HepG2 (cell line): Measurements from ENCODE around the gene CDKN1C. TPM values are rescaled to one million over a fixed set of nuclear protein-coding genes. Genes with fewer than 3 reads are reported as not detected.
A peak's percentile ranks its signal among the peaks of the same experiment; 100 is the strongest.

Source experiments
- DR1 ChIP-seq: sonication (generic); formaldehyde crosslinking; IDR thresholded peaks from 2 replicates; pipeline ENCODE4 v1.8.0; 2021; ENCODE audit warnings: mild to moderate bottlenecking, missing genetic modification reagents, inconsistent platforms
- EHMT2 ChIP-seq: fragments of 200-600 bp; sonication (generic); IDR thresholded peaks from 2 replicates; pipeline ENCODE4 v1.7.0; 2017; ENCODE audit warnings: antibody characterized with exemption, low read depth, low read length, borderline replicate concordance
- FOXJ3 ChIP-seq: sonication (generic); formaldehyde crosslinking; IDR thresholded peaks from 2 replicates; pipeline ENCODE4 v1.4.0; 2020; ENCODE audit warnings: missing genetic modification reagents, mild to moderate bottlenecking, borderline replicate concordance
- FOXK2 ChIP-seq: fragments of 450-650 bp; IDR thresholded peaks from 2 replicates; pipeline ENCODE4 v1.6.1; 2016
- KDM5B ChIP-seq: sonication (generic); formaldehyde crosslinking; IDR thresholded peaks from 2 replicates; pipeline ENCODE4 v1.4.0; 2020; ENCODE audit warnings: missing genetic modification reagents, mild to moderate bottlenecking, borderline replicate concordance
- MEIS2 ChIP-seq: sonication (generic); formaldehyde crosslinking; IDR thresholded peaks from 2 replicates; pipeline ENCODE4 v1.9.0; 2021; ENCODE audit warnings: mild to moderate bottlenecking, missing genetic modification reagents
- NFE2 ChIP-seq: sonication (generic); formaldehyde crosslinking; IDR thresholded peaks from 2 replicates; pipeline ENCODE4 v1.4.0; 2020; ENCODE audit warnings: missing genetic modification reagents
- PAWR ChIP-seq: sonication (generic); formaldehyde crosslinking; IDR thresholded peaks from 2 replicates; pipeline ENCODE4 v1.4.0; 2020; ENCODE audit warnings: missing genetic modification reagents, mild to moderate bottlenecking, borderline replicate concordance
- SIX1 ChIP-seq: sonication (generic); formaldehyde crosslinking; IDR thresholded peaks from 2 replicates; pipeline ENCODE4 v1.4.0; 2020; ENCODE audit warnings: missing genetic modification reagents, borderline replicate concordance
- ZFP36L2 ChIP-seq: sonication (generic); formaldehyde crosslinking; IDR thresholded peaks from 2 replicates; pipeline ENCODE4 v1.4.0; 2020; ENCODE audit warnings: missing genetic modification reagents
- ZNF121 ChIP-seq: sonication (generic); formaldehyde crosslinking; IDR thresholded peaks from 2 replicates; pipeline ENCODE4 v1.5.0; 2020; ENCODE audit warnings: mild to moderate bottlenecking, missing genetic modification reagents
- ZNF143 ChIP-seq: sonication (generic); formaldehyde crosslinking; IDR thresholded peaks from 2 replicates; pipeline ENCODE4 v1.4.0; 2020; ENCODE audit warnings: missing genetic modification reagents
- ZNF205 ChIP-seq: IDR thresholded peaks from 2 replicates; pipeline ENCODE4 v1.6.1; 2018; ENCODE audit warnings: missing biosample characterization, missing genetic modification reagents
- ZNF614 ChIP-seq: IDR thresholded peaks from 2 replicates; pipeline ENCODE4 v1.6.1; 2018; ENCODE audit warnings: missing biosample characterization, missing genetic modification reagents, inconsistent platforms, borderline replicate concordance
- ZNF768 ChIP-seq: sonication (generic); formaldehyde crosslinking; IDR thresholded peaks from 2 replicates; pipeline ENCODE4 v1.4.0; 2020; ENCODE audit warnings: missing genetic modification reagents
- ZNF850 ChIP-seq: sonication (generic); formaldehyde crosslinking; conservative IDR thresholded peaks from 2 replicates; pipeline ENCODE4 v1.9.0; 2021; ENCODE audit warnings: mild to moderate bottlenecking, missing genetic modification reagents
- polyA plus RNA-seq, 8 experiments: library from polyadenylated mRNA; depleted of rRNA in 3 of 8; stranded (reverse) in 7 of 8; unstranded in 1 of 8; fragments of >200 nt; fragmentation: Illumina TruSeq in 4 of 8; extraction: Trizol in 4 of 8; gene quantifications; 2 replicates each; pipeline versions ENCODE4 v1.2.1 to v1.2.3, GENCODE V29; 2011 to 2016; ENCODE audit warnings: low read depth in 4 of 8, missing spikeins in 1 of 8, mixed read lengths in 1 of 8; ENCODE audit not compliant: insufficient read depth in 1 of 8
- total RNA-seq, 5 experiments: library from RNA; depleted of rRNA; stranded (reverse); fragments of >200 nt; fragmentation: Illumina TruSeq; extraction: Trizol; gene quantifications; 2 replicates each; pipeline ENCODE4 v1.2.3, GENCODE V29; 2016; ENCODE audit warnings: low read depth in 1 of 5
- TF ChIP-seq, protein P1 (sequence below): sonication (generic); formaldehyde crosslinking; IDR thresholded peaks from 2 replicates; pipeline ENCODE4 v1.4.0; 2020; ENCODE audit warnings: missing genetic modification reagents
- TF ChIP-seq, protein P2 (sequence below): sonication (generic); formaldehyde crosslinking; IDR thresholded peaks from 2 replicates; pipeline ENCODE4 v1.5.0; 2020; ENCODE audit warnings: mild to moderate bottlenecking, missing genetic modification reagents
- TF ChIP-seq, protein P3 (sequence below): sonication (generic); formaldehyde crosslinking; IDR thresholded peaks from 2 replicates; pipeline ENCODE4 v1.4.0; 2020; ENCODE audit warnings: missing genetic modification reagents, borderline replicate concordance
- TF ChIP-seq, protein P4 (sequence below): sonication (generic); formaldehyde crosslinking; IDR thresholded peaks from 2 replicates; pipeline ENCODE4 v1.4.0; 2020; ENCODE audit warnings: missing genetic modification reagents, low read depth, mild to moderate bottlenecking, borderline replicate concordance
- TF ChIP-seq, protein P5 (sequence below): sonication (generic); formaldehyde crosslinking; IDR thresholded peaks from 2 replicates; pipeline ENCODE4 v1.4.0; 2020; ENCODE audit warnings: missing genetic modification reagents

Gene CDKN1C
- total and polyA plus RNA-seq, 2 of the 13 experiments (the other 11 are each of a cell fraction or from before 2014, with no cell fraction given): not detected

DNA sequence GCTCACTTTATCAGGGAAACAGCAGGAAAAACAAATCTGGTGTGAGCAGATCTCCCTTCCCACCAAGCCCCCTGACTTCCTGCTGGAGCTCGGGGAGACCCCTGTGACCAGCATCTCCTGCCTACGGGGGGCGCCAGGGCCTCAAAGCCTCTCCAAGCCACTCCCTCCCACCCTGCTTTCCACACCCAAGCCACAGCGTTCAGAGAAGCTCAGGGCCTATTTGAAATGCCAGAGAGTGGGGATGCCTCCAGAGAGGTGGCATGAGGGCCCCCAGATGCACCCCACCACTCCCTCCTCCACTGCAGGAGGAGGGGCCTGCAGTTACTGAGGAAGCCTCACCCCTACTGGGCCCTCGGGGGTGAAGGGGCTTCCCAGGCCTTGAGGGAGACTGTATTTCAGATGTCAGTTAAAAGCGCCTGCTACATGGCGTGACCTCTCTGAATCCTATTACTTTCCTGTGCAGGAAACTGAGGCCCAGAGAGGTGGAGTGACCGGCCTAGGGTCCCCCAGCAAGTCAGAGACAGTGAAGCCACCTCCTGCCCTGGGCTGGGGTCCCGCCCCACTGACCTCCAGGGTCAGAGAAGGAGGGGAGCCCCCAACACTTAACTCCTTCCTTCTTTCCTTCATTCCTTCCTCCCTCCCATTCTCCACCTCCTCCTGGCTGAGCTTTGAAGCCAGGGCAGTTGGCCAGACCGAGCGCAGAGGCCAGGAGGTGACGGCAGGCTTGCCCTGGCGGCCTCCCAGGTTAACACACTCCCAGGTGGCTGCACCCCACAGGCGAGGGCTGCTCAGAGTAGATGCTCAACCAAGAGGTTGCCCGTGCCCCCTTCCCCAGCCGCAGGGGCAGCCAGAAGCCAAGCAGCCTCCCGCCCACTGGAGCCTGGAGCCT is 6.0 kb upstream of the CDKN1C start (continued):
- no peak for TF ChIP-seq FOXJ3
- TF ChIP-seq, protein P1, sequence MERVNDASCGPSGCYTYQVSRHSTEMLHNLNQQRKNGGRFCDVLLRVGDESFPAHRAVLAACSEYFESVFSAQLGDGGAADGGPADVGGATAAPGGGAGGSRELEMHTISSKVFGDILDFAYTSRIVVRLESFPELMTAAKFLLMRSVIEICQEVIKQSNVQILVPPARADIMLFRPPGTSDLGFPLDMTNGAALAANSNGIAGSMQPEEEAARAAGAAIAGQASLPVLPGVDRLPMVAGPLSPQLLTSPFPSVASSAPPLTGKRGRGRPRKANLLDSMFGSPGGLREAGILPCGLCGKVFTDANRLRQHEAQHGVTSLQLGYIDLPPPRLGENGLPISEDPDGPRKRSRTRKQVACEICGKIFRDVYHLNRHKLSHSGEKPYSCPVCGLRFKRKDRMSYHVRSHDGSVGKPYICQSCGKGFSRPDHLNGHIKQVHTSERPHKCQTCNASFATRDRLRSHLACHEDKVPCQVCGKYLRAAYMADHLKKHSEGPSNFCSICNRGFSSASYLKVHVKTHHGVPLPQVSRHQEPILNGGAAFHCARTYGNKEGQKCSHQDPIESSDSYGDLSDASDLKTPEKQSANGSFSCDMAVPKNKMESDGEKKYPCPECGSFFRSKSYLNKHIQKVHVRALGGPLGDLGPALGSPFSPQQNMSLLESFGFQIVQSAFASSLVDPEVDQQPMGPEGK (CRISPR knock-in tag): no peak
- TF ChIP-seq EHMT2: no peak
- peak; percentile 82 for TF ChIP-seq ZNF768
- no peak for TF ChIP-seq FOXK2
- TF ChIP-seq, protein P2, sequence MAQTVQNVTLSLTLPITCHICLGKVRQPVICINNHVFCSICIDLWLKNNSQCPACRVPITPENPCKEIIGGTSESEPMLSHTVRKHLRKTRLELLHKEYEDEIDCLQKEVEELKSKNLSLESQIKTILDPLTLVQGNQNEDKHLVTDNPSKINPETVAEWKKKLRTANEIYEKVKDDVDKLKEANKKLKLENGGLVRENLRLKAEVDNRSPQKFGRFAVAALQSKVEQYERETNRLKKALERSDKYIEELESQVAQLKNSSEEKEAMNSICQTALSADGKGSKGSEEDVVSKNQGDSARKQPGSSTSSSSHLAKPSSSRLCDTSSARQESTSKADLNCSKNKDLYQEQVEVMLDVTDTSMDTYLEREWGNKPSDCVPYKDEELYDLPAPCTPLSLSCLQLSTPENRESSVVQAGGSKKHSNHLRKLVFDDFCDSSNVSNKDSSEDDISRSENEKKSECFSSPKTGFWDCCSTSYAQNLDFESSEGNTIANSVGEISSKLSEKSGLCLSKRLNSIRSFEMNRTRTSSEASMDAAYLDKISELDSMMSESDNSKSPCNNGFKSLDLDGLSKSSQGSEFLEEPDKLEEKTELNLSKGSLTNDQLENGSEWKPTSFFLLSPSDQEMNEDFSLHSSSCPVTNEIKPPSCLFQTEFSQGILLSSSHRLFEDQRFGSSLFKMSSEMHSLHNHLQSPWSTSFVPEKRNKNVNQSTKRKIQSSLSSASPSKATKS: no peak
- TF ChIP-seq DR1 (CRISPR knock-in tag): no peak
- no peak for TF ChIP-seq ZNF143
- TF ChIP-seq, protein P3, sequence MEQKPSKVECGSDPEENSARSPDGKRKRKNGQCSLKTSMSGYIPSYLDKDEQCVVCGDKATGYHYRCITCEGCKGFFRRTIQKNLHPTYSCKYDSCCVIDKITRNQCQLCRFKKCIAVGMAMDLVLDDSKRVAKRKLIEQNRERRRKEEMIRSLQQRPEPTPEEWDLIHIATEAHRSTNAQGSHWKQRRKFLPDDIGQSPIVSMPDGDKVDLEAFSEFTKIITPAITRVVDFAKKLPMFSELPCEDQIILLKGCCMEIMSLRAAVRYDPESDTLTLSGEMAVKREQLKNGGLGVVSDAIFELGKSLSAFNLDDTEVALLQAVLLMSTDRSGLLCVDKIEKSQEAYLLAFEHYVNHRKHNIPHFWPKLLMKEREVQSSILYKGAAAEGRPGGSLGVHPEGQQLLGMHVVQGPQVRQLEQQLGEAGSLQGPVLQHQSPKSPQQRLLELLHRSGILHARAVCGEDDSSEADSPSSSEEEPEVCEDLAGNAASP (CRISPR knock-in tag): no peak
- TF ChIP-seq SIX1: no peak
- 0 out of 2 replicates have a peak, but pooled peaks have one; percentile 29 for TF ChIP-seq KDM5B
- no peak for TF ChIP-seq ZNF121
- TF ChIP-seq PAWR (CRISPR knock-in tag): no peak
- TF ChIP-seq ZFP36L2 (CRISPR knock-in tag): no peak
- TF ChIP-seq ZNF205 (CRISPR knock-in tag): 0 out of 2 replicates have a peak, but pooled peaks have one; percentile 35
- TF ChIP-seq, protein P4, sequence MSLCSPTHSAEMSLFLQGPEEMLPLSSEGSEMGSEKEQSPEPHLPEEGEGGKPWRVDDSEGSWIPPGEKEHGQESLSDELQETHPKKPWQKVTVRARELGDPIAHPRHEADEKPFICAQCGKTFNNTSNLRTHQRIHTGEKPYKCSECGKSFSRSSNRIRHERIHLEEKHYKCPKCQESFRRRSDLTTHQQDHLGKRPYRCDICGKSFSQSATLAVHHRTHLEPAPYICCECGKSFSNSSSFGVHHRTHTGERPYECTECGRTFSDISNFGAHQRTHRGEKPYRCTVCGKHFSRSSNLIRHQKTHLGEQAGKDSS (CRISPR knock-in tag): peak; percentile 17; the same call in 1 of the 2 replicates
- TF ChIP-seq NFE2 (CRISPR knock-in tag): no peak
- TF ChIP-seq ZNF850: no peak
- peak; percentile 25; the same call in 1 of the 2 replicates for TF ChIP-seq MEIS2
- TF ChIP-seq ZNF614: 0 out of 2 replicates have a peak, but pooled peaks have one; percentile 32
- TF ChIP-seq, protein P5, sequence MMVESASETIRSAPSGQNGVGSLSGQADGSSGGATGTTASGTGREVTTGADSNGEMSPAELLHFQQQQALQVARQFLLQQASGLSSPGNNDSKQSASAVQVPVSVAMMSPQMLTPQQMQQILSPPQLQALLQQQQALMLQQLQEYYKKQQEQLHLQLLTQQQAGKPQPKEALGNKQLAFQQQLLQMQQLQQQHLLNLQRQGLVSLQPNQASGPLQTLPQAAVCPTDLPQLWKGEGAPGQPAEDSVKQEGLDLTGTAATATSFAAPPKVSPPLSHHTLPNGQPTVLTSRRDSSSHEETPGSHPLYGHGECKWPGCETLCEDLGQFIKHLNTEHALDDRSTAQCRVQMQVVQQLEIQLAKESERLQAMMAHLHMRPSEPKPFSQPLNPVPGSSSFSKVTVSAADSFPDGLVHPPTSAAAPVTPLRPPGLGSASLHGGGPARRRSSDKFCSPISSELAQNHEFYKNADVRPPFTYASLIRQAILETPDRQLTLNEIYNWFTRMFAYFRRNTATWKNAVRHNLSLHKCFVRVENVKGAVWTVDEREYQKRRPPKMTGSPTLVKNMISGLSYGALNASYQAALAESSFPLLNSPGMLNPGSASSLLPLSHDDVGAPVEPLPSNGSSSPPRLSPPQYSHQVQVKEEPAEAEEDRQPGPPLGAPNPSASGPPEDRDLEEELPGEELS (CRISPR knock-in tag): no peak
